ENCODE results near the gene RGS11. TPM values are rescaled to one million over a fixed set of nuclear protein-coding genes. Genes with fewer than 3 reads are reported as not detected.

Gene RGS11
- total RNA-seq, 1 experiment from 2014 or later, result 2.9 TPM

DNA sequence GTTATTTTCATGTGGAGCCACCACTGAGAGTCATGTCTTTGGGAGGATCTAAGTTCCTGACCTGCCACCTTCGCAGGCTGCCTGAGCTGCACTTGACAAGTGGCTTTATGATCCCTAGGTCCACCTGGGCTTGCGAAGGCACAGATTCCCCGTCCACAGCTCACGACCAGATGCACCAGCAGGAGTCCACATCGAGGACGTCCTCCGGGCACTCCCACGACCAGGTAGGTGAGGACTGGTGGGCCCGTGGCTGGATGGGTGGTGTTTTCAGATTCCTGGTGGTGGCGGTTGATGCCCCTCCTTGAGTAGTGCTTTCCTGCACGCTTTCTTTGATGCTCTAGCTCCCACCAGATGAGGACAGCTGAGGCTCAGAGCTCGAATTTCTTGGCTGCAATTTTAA lies 26.3 kb downstream of the RGS11 start:
- Histone ChIP-seq H2BK12ac (ENCODE audit: insufficient read length, low read depth, low read length) (no peak overlapping the region), H3K79me2 (ENCODE audit: insufficient read depth, low read length) (no peaks in the 10 kb centered on the region), H3T11ph (ENCODE audit: low read length) (no peak overlapping the region), H4K20me1 (ENCODE audit: control insufficient read depth, insufficient read depth, insufficient read length) (no peaks in the 10 kb centered on the region), H2BK5ac (ENCODE audit: insufficient read length, low read length) (no peak overlapping the region), H2BK120ac (ENCODE audit: low read depth, low read length, poor library complexity, severe bottlenecking) (no peak overlapping the region), H3K4ac (ENCODE audit: low read depth, low read length) (no peak overlapping the region), H3K23me2 (ENCODE audit: insufficient read length, low read depth, low read length, poor library complexity, severe bottlenecking) (no peaks in the 10 kb centered on the region), H3K18ac (ENCODE audit: insufficient read length, low read depth, low read length) (no peak overlapping the region), H4K8ac (replicated peaks; ENCODE audit: insufficient read length, low read depth, low read length) (no peak overlapping the region), H2BK20ac (ENCODE audit: low read depth, low read length, poor library complexity, severe bottlenecking) (no peak overlapping the region), H2AFZ (ENCODE audit: low read length) (no peak overlapping the region), H3K9me3 (ENCODE audit: control insufficient read depth, low read depth, low read length) (no peaks in the 10 kb centered on the region), H2BK15ac (ENCODE audit: low read depth, low read length) (no peak overlapping the region), H3K14ac (ENCODE audit: insufficient read depth, low read length) (no peak overlapping the region), H3K27ac (ENCODE audit: insufficient read length, low read depth, low read length) (no peak overlapping the region), H3K9ac (ENCODE audit: extremely low read depth, insufficient read length, low read length) (no peak overlapping the region), H4K91ac (ENCODE audit: insufficient read length, low read depth, low read length) (no peak overlapping the region), H3K56ac (ENCODE audit: insufficient read length, low read depth, low read length) (no peak overlapping the region), H3K79me1 (ENCODE audit: insufficient read depth, low read depth, low read length, poor library complexity, severe bottlenecking) (no peaks in the 10 kb centered on the region), H3K23ac (ENCODE audit: insufficient read length, low read depth, low read length) (no peak overlapping the region), H4K5ac (ENCODE audit: insufficient read length, low read depth, low read length) (no peak overlapping the region), H3K4me2 (ENCODE audit: insufficient read depth, insufficient read length, low read length) (no peak overlapping the region), H3K4me1 (ENCODE audit: insufficient read depth, low read length) (no peaks in the 10 kb centered on the region), H3K27me3 (ENCODE audit: insufficient read depth, low read length) (no peaks in the 10 kb centered on the region), H2AK5ac (ENCODE audit: insufficient read length, low read length) (no peak overlapping the region)
- TF ChIP-seq, protein P1, sequence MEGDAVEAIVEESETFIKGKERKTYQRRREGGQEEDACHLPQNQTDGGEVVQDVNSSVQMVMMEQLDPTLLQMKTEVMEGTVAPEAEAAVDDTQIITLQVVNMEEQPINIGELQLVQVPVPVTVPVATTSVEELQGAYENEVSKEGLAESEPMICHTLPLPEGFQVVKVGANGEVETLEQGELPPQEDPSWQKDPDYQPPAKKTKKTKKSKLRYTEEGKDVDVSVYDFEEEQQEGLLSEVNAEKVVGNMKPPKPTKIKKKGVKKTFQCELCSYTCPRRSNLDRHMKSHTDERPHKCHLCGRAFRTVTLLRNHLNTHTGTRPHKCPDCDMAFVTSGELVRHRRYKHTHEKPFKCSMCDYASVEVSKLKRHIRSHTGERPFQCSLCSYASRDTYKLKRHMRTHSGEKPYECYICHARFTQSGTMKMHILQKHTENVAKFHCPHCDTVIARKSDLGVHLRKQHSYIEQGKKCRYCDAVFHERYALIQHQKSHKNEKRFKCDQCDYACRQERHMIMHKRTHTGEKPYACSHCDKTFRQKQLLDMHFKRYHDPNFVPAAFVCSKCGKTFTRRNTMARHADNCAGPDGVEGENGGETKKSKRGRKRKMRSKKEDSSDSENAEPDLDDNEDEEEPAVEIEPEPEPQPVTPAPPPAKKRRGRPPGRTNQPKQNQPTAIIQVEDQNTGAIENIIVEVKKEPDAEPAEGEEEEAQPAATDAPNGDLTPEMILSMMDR (conservative IDR thresholded peaks at IDR 0.05), result no peak
- no peak for DNase-seq
- Mint-ChIP-seq H3K4me1 (no peaks in the 10 kb centered on the region), H3K4me3 (no peak overlapping the region), H3K36me3 (ENCODE audit: insufficient read depth in 1 of 3, low read depth in 3 of 3) (peaks cover 3 to 30% (median 21%) of the 10 kb centered on the region in 3 experiments; a peak in 5 of 7 replicates), H3K9me3 (no peaks in the 10 kb centered on the region), H3K27ac (no peak overlapping the region), H3K27me3 (ENCODE audit: low read depth) (no peaks in the 10 kb centered on the region)
- WGBS (ENCODE audit: extremely low coverage, insufficient read length, low lambda C conversion rate), result no CpG with 5 or more reads among the region's 12 CpGs
